Hepatocyte (in vitro differentiated cells): ENCODE data around the gene SBF1. TPM values are rescaled to one million over a fixed set of nuclear protein-coding genes. Genes with fewer than 3 reads are reported as not detected.

Experiments used
- DNase-seq: peaks from one replicate; pipeline ENCODE4 v3.0.0-alpha.2; 2016; ENCODE audit warnings: low spot score
- H2AFZ ChIP-seq: fragments of 200-600 bp; sonication (generic); 2 replicates; pipeline ENCODE4 v1.6.0; 2016; ENCODE audit warnings: antibody characterized with exemption, mild to moderate bottlenecking
- H3K27ac ChIP-seq: fragments of 200-600 bp; sonication (generic); 2 replicates; pipeline ENCODE4 v1.5.1; 2016; ENCODE audit warnings: mild to moderate bottlenecking
- H3K27me3 ChIP-seq: fragments of 200-600 bp; sonication (generic); 2 replicates; pipeline ENCODE4 v1.6.1; 2016
- H3K36me3 ChIP-seq: fragments of 200-600 bp; sonication (generic); replicated peaks from 2 replicates; pipeline ENCODE4 v1.5.1; 2016; ENCODE audit warnings: low read depth; ENCODE audit not compliant: insufficient read depth
- H3K4me1 ChIP-seq: fragments of 200-600 bp; sonication (generic); 2 replicates; pipeline ENCODE4 v1.5.1; 2016; ENCODE audit warnings: mild to moderate bottlenecking, moderate library complexity; ENCODE audit not compliant: insufficient read depth
- H3K4me2 ChIP-seq: fragments of 200-600 bp; sonication (generic); 2 replicates; pipeline ENCODE4 v1.6.0; 2016
- H3K4me3 ChIP-seq: fragments of 200-600 bp; sonication (generic); 2 replicates; pipeline ENCODE4 v1.5.1; 2016; ENCODE audit warnings: mild to moderate bottlenecking
- H3K79me2 ChIP-seq: fragments of 200-600 bp; sonication (generic); 2 replicates; pipeline ENCODE4 v1.6.0; 2017; ENCODE audit warnings: mild to moderate bottlenecking
- H3K9me2 ChIP-seq: fragments of 200-600 bp; sonication (generic); replicated peaks from 2 replicates; pipeline ENCODE4 v1.6.0; 2017; ENCODE audit warnings: mild to moderate bottlenecking; ENCODE audit not compliant: insufficient read depth
- H3K9me3 ChIP-seq: fragments of 200-600 bp; sonication (generic); 2 replicates; pipeline ENCODE4 v1.5.1; 2016; ENCODE audit warnings: low read depth, mild to moderate bottlenecking
- H4K20me1 ChIP-seq: fragments of 200-600 bp; sonication (generic); 2 replicates; pipeline ENCODE4 v1.6.0; 2016; ENCODE audit warnings: mild to moderate bottlenecking; ENCODE audit not compliant: insufficient read depth, poor library complexity, severe bottlenecking
- EZH2 ChIP-seq: fragments of 200-600 bp; sonication (generic); IDR thresholded peaks from 2 replicates; pipeline ENCODE4 v1.6.1; 2016; ENCODE audit warnings: antibody characterized with exemption, mild to moderate bottlenecking, borderline replicate concordance
- EZH2phosphoT487 ChIP-seq: fragments of 200-600 bp; sonication (generic); IDR thresholded peaks from one replicate; pipeline ENCODE4 v1.6.1; 2018; ENCODE audit warnings: antibody characterized with exemption, mild to moderate bottlenecking, low read depth, moderate library complexity; ENCODE audit not compliant: unreplicated experiment, severe bottlenecking
- WGBS: methylation state at CpG from one replicate; pipeline ENCODE4 v1.1.6; 2016; ENCODE audit warnings: low lambda C conversion rate; ENCODE audit errors: missing lambda C conversion rate; 5-methylcytosine and 5-hydroxymethylcytosine counted together
- polyA plus RNA-seq: library from polyadenylated mRNA; unstranded; fragments of >200 nt; fragmentation: Nextera tagmentation; extraction: Ambion mirVana; gene quantifications from 2 replicates; pipeline ENCODE4 v1.2.1, GENCODE V29; 2016
- total RNA-seq: library from RNA; depleted of rRNA; stranded (reverse); fragments of >200 nt; gene quantifications from 2 replicates; pipeline ENCODE4 v1.2.3, GENCODE V29; 2014
- TF ChIP-seq, protein P1 (sequence below): fragments of 200-600 bp; sonication (generic); IDR thresholded peaks from 2 replicates; pipeline ENCODE4 v1.5.1; 2016; ENCODE audit warnings: antibody characterized with exemption, mild to moderate bottlenecking; ENCODE audit not compliant: poor library complexity

Gene SBF1
- total and polyA plus RNA-seq, 2 experiments from 2014 or later: 34.5 to 49.5 TPM

DNA sequence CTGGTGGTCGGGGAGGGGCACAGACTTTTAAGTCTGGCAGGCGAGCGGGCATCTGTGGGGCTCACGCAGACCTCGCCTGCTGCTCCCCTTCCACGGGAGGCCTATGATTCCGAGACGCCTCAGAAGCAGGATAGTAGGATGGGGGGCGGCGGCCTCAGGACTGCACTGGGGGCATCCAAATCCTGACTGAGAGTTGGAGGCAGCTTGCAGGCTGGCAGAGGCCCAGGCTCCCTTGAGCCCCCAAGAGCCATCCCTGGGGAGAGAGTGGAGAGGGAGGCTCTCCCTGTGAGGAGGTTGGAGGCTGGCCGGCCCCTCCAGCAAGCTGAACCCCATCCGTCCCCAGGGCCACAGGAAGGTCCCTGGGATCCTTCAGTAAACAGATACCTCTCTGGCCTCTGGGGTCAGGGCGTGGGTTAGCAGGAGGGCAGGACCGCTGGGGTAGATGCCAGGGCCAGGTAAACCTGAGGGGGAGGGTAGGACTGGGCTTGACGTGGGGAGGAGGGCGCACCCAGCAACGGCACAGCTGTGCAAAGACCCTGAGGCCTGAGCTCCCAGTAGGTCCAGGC, 33.3 kb downstream of the SBF1 start:
- H3K27ac ChIP-seq: no peak overlapping the region
- H3K9me2 ChIP-seq: no peaks in the 10 kb centered on the region
- H3K27me3 ChIP-seq: no peaks in the 10 kb centered on the region
- H3K4me3 ChIP-seq: no peak overlapping the region
- H3K79me2 ChIP-seq: no peaks in the 10 kb centered on the region
- WGBS: 90% methylated on average over 16 of the region's 17 CpGs
- no peaks in the 10 kb centered on the region for H3K9me3 ChIP-seq
- TF ChIP-seq EZH2phosphoT487: no peak
- TF ChIP-seq EZH2: no peak
- TF ChIP-seq, protein P1, sequence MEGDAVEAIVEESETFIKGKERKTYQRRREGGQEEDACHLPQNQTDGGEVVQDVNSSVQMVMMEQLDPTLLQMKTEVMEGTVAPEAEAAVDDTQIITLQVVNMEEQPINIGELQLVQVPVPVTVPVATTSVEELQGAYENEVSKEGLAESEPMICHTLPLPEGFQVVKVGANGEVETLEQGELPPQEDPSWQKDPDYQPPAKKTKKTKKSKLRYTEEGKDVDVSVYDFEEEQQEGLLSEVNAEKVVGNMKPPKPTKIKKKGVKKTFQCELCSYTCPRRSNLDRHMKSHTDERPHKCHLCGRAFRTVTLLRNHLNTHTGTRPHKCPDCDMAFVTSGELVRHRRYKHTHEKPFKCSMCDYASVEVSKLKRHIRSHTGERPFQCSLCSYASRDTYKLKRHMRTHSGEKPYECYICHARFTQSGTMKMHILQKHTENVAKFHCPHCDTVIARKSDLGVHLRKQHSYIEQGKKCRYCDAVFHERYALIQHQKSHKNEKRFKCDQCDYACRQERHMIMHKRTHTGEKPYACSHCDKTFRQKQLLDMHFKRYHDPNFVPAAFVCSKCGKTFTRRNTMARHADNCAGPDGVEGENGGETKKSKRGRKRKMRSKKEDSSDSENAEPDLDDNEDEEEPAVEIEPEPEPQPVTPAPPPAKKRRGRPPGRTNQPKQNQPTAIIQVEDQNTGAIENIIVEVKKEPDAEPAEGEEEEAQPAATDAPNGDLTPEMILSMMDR: no peak
- H3K4me1 ChIP-seq: no peaks in the 10 kb centered on the region
- H2AFZ ChIP-seq: no peak overlapping the region
- H3K36me3 ChIP-seq: no peaks in the 10 kb centered on the region
- no peak for DNase-seq
- no peaks in the 10 kb centered on the region for H4K20me1 ChIP-seq
- no peak overlapping the region for H3K4me2 ChIP-seq

GRCh38 chr22:50440544-50441249, 34.1 kb downstream of the SBF1 start:
- no peak overlapping the region for H3K4me2 ChIP-seq
- no peak overlapping the region for H3K4me3 ChIP-seq
- H2AFZ ChIP-seq: no peak overlapping the region
- H3K27me3 ChIP-seq: no peaks in the 10 kb centered on the region
- no peak for TF ChIP-seq EZH2phosphoT487
- no peak for TF ChIP-seq EZH2
- TF ChIP-seq, protein P1: no peak
- 93% methylated on average over 16 of the region's 26 CpGs for WGBS
- DNase-seq: no peak
- no peaks in the 10 kb centered on the region for H3K9me2 ChIP-seq
- no peaks in the 10 kb centered on the region for H4K20me1 ChIP-seq
- H3K27ac ChIP-seq: no peak overlapping the region
- no peaks in the 10 kb centered on the region for H3K4me1 ChIP-seq
- no peaks in the 10 kb centered on the region for H3K79me2 ChIP-seq
- H3K9me3 ChIP-seq: no peaks in the 10 kb centered on the region
- no peaks in the 10 kb centered on the region for H3K36me3 ChIP-seq

- Histone ChIP-seq H3K27ac (no peak overlapping the region), H4K20me1 (no peaks in the 10 kb centered on the region), H3K36me3 (no peaks in the 10 kb centered on the region), H2AFZ (no peak overlapping the region), H3K4me1 (no peaks in the 10 kb centered on the region), H3K79me2 (no peaks in the 10 kb centered on the region), H3K27me3 (no peaks in the 10 kb centered on the region), H3K9me2 (no peaks in the 10 kb centered on the region), H3K4me2 (no peak overlapping the region), H3K4me3 (no peak overlapping the region), H3K9me3 (no peaks in the 10 kb centered on the region)
- no peak for DNase-seq
- TF ChIP-seq EZH2phosphoT487 (no peak), EZH2 (no peak)
- TF ChIP-seq, protein P1: no peak
- WGBS: 93% methylated on average over 10 of the region's 10 CpGs
These were observed 34.9 kb downstream of the SBF1 start for GRCh38 chr22:50439871-50440331.
